Fibroblast of villous mesenchyme (primary cell): Measurements from ENCODE around the gene KAZN. TPM values are rescaled to one million over a fixed set of nuclear protein-coding genes. Genes with fewer than 3 reads are reported as not detected.

ENCODE experiments used
- DNase-seq: peaks from one replicate; pipeline ENCODE4 v3.0.0-alpha.2; 2010; ENCODE audit warnings: low read depth
- H3K4me3 ChIP-seq: 2 replicates; pipeline ENCODE4 v1.5.1; 2011; ENCODE audit warnings: low read depth, mild to moderate bottlenecking, low read length
- total RNA-seq: library from RNA; depleted of rRNA; stranded (reverse); fragments of >200 nt; gene quantifications from 2 replicates; pipeline ENCODE4 v1.2.3, GENCODE V29; 2012
- TF ChIP-seq, protein P1 (sequence below): IDR thresholded peaks from 2 replicates; pipeline ENCODE4 v1.5.1; 2012; ENCODE audit warnings: low read depth, mild to moderate bottlenecking, low read length; ENCODE audit not compliant: insufficient read depth

The KAZN gene
- total RNA-seq, 1 donor, result 8.6 TPM

DNA sequence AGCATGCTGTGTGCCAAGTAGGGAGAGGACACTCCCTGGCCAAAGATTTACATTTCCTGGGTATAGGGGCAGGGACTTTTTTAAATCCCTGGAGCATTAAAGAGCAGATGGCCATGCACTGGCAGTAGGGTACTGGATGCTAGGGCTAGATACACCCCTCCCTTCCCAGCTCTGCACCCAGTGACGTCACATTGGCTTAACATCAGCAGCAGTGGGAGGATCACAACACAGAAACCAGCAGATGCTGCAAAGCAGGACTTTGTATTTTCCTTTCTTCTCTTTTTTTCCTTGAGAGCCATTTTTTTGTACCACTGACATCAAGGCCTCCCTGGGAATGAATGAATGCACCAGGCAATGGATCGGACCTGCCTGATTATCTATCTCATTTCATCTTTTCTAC lies 243.0 kb downstream of the KAZN start:
- no peak overlapping the region for H3K4me3 ChIP-seq
- DNase-seq, result no peak
- TF ChIP-seq, protein P1, sequence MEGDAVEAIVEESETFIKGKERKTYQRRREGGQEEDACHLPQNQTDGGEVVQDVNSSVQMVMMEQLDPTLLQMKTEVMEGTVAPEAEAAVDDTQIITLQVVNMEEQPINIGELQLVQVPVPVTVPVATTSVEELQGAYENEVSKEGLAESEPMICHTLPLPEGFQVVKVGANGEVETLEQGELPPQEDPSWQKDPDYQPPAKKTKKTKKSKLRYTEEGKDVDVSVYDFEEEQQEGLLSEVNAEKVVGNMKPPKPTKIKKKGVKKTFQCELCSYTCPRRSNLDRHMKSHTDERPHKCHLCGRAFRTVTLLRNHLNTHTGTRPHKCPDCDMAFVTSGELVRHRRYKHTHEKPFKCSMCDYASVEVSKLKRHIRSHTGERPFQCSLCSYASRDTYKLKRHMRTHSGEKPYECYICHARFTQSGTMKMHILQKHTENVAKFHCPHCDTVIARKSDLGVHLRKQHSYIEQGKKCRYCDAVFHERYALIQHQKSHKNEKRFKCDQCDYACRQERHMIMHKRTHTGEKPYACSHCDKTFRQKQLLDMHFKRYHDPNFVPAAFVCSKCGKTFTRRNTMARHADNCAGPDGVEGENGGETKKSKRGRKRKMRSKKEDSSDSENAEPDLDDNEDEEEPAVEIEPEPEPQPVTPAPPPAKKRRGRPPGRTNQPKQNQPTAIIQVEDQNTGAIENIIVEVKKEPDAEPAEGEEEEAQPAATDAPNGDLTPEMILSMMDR, result no peak

- no peak for DNase-seq
These were observed 243.5 kb downstream of the KAZN start for GRCh38 chr1:14841951-14842350.

GRCh38 chr1:14842361-14842760 lies 243.9 kb downstream of the KAZN start:
- DNase-seq, result peak; percentile 74
- TF ChIP-seq, protein P1, result no peak
- no peak overlapping the region for H3K4me3 ChIP-seq

More at GRCh38 chr1:14841951-14842350, 243.5 kb downstream of the KAZN start:
- TF ChIP-seq, protein P1, result no peak
- no peak overlapping the region for H3K4me3 ChIP-seq

GRCh38 chr1:14842891-14843290 lies 244.4 kb downstream of the KAZN start:
- no peak overlapping the region for H3K4me3 ChIP-seq
- TF ChIP-seq, protein P1, result no peak
- peak; percentile 80 for DNase-seq

DNA sequence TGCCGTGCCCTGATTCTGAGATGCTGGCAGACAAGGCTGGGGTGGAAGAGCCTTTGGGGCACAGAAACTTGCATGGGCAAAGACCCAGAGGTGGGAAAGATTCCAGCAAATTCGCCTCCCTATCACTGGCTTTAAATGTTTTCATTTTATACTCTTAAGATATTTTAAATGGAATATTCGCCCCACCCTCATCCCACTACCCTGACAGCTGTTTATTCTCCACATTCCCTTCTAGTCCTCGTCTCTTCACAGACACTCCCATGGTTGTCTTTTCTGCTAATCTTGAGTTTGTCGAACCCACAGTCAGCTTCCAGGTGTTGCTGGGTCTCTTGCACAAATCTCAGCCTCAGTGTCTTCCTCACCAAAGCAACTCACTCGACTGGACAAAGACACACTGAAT lies 245.0 kb downstream of the KAZN start:
- DNase-seq, result no peak
- TF ChIP-seq, protein P1, result no peak
- no peak overlapping the region for H3K4me3 ChIP-seq

GRCh38 chr1:14844356-14844755 lies 245.9 kb downstream of the KAZN start:
- H3K4me3 ChIP-seq, result no peak overlapping the region
- TF ChIP-seq, protein P1, result no peak
- DNase-seq, result no peak

DNA sequence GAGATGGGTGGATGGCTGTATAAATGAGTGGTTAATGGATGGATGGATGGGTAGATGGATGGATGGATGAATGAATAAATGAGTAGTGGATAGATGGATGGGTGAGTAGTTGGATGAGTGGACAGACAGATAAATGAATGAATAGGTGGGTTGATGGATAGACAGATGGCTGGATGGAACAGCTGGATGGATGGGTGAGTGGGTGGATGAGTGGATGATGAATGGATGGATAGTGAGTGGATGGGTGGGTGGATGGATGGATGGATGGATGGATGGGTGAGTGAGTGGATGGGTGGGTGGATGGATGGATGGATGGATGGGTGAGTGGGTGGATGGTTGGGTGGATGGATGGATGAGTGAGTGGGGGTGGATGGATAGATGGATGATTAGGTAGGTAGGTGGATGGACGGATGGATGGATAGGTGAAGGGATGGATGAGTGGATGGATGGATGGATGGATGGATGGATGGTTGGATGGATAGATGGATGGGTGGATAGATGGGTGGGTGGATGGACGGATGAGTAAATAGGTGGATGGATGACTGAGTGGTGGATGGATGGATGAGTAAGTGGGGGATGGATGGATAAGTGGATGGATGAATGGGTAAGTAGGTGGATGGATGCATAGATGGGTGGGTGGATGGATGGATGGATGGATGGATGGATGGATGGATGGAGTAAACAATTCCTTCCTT lies 246.6 kb downstream of the KAZN start:
- DNase-seq, result no peak
- H3K4me3 ChIP-seq, result no peak overlapping the region
- TF ChIP-seq, protein P1, result no peak
